Activated CD4-positive, alpha-beta T cell treated with anti-CD3 and anti-CD28 coated beads, Interleukin-2, amount 50 U/mL, for 24 hours (primary cell): ENCODE data around the gene SSX2.
"Not testable (repeated sequence)": the region's sequence is repeated elsewhere in the genome, so short reads cannot be mapped to it uniquely, and the experiment has no call there.

Experiments used
- DNase-seq, 2 donors: peaks; one replicate each; pipeline ENCODE4 v3.0.0-alpha.2; 2020; ENCODE audit warnings: low read depth in 1 of 2, low spot score in 1 of 2

SSX2 gene, protein sequence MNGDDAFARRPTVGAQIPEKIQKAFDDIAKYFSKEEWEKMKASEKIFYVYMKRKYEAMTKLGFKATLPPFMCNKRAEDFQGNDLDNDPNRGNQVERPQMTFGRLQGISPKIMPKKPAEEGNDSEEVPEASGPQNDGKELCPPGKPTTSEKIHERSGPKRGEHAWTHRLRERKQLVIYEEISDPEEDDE

DNA sequence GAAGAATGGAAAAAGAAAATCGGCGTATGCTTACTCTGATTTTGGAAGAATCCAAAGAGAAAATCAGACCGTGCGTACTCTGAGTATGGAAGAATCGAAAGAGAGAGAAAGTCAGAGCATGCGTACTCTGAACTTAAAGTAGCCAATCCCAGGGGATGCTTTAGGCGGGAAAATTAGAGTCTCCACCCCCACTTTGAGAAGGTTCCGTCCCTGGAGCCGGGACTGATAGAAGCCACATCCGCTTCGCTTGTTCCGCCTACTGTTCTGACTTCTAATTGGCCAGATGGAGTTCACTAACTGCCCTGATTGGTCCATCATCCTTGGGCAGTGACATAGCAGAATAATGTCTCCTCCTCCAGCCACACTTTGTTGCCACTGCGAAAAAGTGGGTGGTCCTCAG, at the start of gene SSX2:
Gene SSX2 (minus strand): TSS at position 101 of the 400 bp plus-strand sequence. CDS start 1,429 bp downstream, outside the sequence.
- not testable (repeated sequence) for DNase-seq

DNA sequence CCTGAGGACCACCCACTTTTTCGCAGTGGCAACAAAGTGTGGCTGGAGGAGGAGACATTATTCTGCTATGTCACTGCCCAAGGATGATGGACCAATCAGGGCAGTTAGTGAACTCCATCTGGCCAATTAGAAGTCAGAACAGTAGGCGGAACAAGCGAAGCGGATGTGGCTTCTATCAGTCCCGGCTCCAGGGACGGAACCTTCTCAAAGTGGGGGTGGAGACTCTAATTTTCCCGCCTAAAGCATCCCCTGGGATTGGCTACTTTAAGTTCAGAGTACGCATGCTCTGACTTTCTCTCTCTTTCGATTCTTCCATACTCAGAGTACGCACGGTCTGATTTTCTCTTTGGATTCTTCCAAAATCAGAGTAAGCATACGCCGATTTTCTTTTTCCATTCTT, 44.0 kb upstream of the SSX2 start, which contains the start of gene SSX2B:
Gene SSX2B (plus strand): TSS at position 301 of the 400 bp plus-strand sequence. CDS start 1,429 bp downstream, outside the sequence.
- DNase-seq, result not testable (repeated sequence)

DNA sequence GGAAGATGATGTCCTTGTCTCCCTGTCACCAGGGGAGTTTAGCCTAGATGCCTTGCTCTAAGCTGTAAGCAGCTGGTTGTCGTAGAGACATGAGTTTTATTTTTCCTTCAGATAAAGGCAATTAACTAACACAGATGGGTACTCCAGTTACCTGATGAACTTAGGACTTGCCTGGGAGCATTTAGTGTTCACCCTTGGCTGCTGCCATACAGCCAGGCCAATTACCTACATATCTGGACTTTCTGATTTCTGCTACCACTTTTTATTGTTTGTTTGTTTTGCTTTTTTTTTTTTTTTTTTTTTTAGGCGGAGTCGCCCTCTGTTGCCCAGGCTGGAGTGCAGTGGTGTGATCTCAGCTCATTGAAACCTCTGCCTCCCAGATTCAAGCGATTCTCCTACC, 14.9 kb downstream of the SSX2 start:
- DNase-seq, result not testable (repeated sequence)

DNA sequence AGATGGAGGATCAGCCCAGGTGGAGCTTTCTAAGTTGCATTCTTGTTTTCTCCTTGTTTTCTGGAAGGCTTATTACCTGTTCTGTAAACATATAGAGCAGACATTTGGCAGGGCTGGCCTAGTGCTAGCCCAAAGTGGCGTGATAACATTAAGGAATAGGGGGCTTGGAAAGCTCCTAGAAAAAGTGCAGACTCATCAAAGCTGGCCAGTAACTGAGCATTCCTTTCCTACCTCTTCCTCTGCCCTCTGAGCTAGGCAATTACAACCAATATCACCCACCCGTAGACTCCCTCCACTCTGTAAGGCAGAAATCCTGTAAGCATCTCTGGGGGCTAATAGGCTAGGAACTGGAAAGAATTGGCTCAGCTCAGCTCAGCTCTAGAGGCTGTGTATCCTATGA, 44.8 kb downstream of the SSX2 start:
- not testable (repeated sequence) for DNase-seq

DNA sequence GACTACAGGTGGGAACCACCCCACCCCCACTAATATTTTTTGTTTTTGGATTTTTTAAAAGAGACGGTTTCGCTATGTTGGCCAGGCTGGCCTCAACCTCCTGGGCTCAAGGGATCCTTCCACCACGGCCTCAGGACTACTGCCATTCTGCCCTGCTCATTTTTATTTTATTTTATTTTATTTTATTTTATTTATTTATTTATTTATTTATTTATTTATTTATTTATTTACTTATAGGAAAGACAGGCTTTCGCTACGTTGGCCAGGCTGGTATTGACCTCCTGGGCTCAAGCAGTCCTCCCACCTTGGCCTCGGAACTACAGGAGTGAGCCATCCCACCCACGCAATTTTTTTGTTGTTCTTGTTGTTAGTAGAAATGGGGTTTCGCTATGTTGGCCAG, 51.5 kb downstream of the SSX2 start:
- not testable (repeated sequence) for DNase-seq

DNA sequence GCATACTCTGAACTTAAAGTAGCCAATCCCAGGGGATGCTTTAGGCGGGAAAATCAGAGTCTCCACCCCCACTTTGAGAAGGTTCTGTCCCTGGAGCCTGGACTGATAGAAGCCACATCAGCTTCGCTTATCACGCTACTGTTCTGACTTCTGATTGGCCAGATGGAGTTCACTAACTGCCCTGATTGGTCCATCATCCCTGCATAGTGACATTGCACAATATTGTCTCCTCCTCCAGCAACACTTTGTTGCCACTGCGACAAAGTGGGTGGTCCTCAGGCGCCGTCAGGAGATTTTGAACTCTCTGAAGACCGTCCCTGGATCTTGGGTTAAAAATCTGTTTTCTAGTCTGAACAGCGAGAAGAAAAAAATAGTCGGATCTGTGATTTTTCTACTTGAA, 52.2 kb downstream of the SSX2 start, which contains the start of gene SSX7:
Gene SSX7 (minus strand): TSS at position 101 of the 400 bp plus-strand sequence. CDS start 1,428 bp downstream, outside the sequence.
- not testable (repeated sequence) for DNase-seq

DNA sequence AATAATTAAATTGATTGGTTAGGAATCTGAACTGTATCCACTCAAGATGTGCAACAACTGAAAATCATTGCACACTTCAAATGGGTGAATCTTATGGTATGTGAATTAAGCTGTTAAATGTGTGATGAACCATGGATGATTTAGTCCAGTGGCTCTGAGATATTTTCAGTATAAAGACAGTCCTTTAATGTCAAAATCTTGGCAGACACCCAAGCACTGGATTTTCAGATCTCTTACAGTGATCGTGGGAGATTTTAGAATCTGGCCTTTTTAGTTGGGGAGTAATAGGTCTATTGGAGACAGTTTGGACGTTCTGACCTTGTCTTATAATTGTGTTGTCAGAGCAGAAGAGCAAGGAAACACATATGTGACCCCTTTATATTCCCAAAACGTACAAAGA, 56.3 kb downstream of the SSX2 start:
- DNase-seq, result not testable (repeated sequence)

DNA sequence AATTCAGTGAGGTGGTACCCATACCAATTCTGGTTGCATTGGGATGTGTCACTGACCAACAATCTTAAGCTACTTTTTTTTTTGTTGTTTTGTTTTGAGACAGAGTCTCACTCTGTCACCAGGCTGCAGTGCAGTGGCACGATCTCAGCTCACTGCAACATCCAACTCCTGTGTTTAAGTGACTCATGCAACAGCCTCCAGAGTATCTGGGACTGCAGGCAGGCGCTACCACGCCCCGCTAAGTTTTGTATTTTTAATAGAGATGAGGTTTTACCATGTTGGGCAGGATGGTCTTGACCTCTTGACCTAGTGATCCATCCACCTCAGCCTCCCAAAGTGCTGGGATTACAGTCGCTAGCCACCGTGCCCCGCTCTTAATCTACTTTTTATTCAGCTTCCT, 58.0 kb downstream of the SSX2 start:
- not testable (repeated sequence) for DNase-seq
